Measurements from ENCODE around the gene FIZ1.
"Not testable (repeated sequence)": the region's sequence is repeated elsewhere in the genome, so short reads cannot be mapped to it uniquely, and the experiment has no call there.

FIZ1 gene

GRCh38 chr19:55581145-55581822 lies 18.0 kb downstream of the FIZ1 start:
- no peaks in the 10 kb centered on the region for H3K4me1 ChIP-seq (ENCODE audit: control insufficient read depth, insufficient read depth, low read length)

GRCh38 chr19:55580628-55581144 lies 18.6 kb downstream of the FIZ1 start, which contains the start of gene ZNF579:
Gene ZNF579, minus strand, starts transcription at chr19:55580848. Its CDS starts 1,209 bp downstream, at chr19:55579639.
- Histone ChIP-seq H3K4me3 (ENCODE audit: low read length) (peak within 1 kb of the TSS; percentile 88), H3K27ac (ENCODE audit: low read depth, low read length) (peak within 1 kb of the TSS; percentile 89), H3K9ac (ENCODE audit: low read length) (peak within 1 kb of the TSS; percentile 73), H3K27me3 (ENCODE audit: control insufficient read depth, insufficient read depth, low read length) (no peaks in the 10 kb centered on the region), H3K36me3 (ENCODE audit: control insufficient read depth, insufficient read depth, low read length) (no peaks in the 10 kb centered on the region), H3K4me1 (ENCODE audit: control insufficient read depth, insufficient read depth, low read length) (no peaks in the 10 kb centered on the region)

More at GRCh38 chr19:55581145-55581822, 18.0 kb downstream of the FIZ1 start:
- no peaks in the 10 kb centered on the region for H3K27me3 ChIP-seq (ENCODE audit: control insufficient read depth, insufficient read depth, low read length)
- H3K27ac ChIP-seq (ENCODE audit: low read depth, low read length), result peak overlapping the region; percentile 82
- H3K36me3 ChIP-seq (ENCODE audit: control insufficient read depth, insufficient read depth, low read length), result no peaks in the 10 kb centered on the region
- peak overlapping the region; percentile 58 for H3K9ac ChIP-seq (ENCODE audit: low read length)
- peak overlapping the region; percentile 88 for H3K4me3 ChIP-seq (ENCODE audit: low read length)

DNA sequence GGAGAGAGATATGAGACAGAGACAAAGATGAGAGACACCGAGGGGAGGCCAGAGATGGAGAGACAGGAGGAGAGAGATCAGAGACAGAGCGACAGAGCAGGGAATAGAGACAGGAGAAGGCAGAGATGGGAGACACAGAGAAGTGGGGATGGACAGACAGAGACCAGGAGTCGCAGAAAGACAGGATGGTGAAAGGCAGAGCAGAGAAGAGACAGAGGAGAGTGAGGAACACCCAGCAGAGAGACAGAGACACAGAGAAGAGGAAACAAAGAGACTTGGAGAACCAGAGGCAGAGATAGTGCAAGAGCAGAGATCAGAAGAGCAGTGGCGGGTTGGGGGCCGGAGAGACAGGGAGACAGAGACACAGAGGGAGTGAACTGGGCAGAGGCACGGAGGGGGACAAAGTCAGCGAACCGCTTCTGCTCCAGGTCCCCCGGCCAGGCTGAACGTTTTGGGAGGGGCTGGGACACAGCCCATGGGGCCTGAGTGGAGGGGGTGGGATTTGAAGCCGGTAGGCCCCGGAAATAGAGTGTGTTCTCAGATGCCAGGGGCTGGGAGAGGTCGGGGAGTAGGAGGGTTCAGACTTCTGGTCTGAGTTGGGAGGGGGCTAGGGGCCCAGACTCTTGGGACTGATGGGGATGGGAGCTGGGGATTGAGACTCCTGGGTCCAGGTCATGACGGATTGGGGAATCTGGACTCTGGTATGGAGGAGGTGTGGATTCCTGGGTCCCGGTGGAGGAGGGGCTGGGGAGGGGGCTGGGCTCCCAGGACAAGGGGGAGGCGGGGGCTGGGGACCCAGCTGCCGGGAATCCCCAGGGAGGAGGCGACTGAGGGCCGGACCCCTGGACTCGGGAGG lies 19.3 kb downstream of the FIZ1 start:
- Histone ChIP-seq H3K4me3 (ENCODE audit: low read length) (peak overlapping the region; percentile 88), H3K36me3 (ENCODE audit: control insufficient read depth, insufficient read depth, low read length) (no peaks in the 10 kb centered on the region), H3K27ac (ENCODE audit: low read depth, low read length) (peak overlapping the region; percentile 89), H3K9ac (ENCODE audit: low read length) (peak overlapping the region; percentile 56), H3K4me1 (ENCODE audit: control insufficient read depth, insufficient read depth, low read length) (no peaks in the 10 kb centered on the region), H3K27me3 (ENCODE audit: control insufficient read depth, insufficient read depth, low read length) (no peaks in the 10 kb centered on the region)

GRCh38 chr19:55578761-55579747 lies 20.3 kb downstream of the FIZ1 start:
- Histone ChIP-seq H3K4me3 (ENCODE audit: low read length) (peak overlapping the region; percentile 88), H3K4me1 (ENCODE audit: control insufficient read depth, insufficient read depth, low read length) (no peaks in the 10 kb centered on the region)

DNA sequence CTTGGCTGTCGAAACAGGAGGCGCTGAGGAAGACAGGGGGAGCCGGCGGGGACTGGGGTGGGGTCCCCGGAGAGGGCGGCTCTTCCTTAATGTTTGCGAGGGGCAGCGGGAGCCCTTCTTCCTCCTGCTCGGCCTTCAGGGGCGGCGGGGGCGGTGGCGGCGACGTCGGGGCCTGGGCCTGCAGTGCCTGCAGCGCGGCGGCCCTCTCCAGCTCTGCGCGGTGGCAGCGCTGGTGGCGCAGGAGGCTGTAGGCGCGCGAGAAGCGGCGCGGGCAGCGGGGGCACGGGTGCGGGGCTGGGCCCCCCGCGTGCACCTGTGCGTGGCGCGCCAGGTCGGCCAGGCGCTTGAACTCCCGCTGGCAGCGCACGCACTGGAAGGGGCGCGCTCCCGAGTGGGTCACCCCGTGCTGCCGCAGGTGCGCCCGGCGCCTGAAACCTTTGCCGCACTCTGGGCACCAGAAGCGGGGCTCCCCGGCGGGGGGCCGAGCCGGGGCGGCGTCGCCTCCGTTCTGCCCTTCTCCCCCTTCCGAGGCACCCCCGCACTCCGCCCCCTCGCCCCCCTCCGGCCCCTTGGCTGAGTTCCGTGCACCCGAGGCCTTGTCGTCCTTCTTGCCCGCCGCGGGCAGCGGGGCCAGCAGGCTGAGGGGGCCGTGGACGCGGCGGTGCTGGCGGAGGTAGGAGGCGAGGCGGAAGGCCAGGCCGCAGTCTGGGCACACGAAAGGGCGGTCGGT lies 21.1 kb downstream of the FIZ1 start:
- no peak overlapping the region for H3K4me3 ChIP-seq (ENCODE audit: low read length)
- no peaks in the 10 kb centered on the region for H3K36me3 ChIP-seq (ENCODE audit: control insufficient read depth, insufficient read depth, low read length)
- H3K27ac ChIP-seq (ENCODE audit: low read depth, low read length), result no peak overlapping the region
- H3K4me1 ChIP-seq (ENCODE audit: control insufficient read depth, insufficient read depth, low read length), result no peaks in the 10 kb centered on the region
- no peak overlapping the region for H3K9ac ChIP-seq (ENCODE audit: low read length)
- no peaks in the 10 kb centered on the region for H3K27me3 ChIP-seq (ENCODE audit: control insufficient read depth, insufficient read depth, low read length)

More at GRCh38 chr19:55578761-55579747, 20.3 kb downstream of the FIZ1 start:
- no peaks in the 10 kb centered on the region for H3K27me3 ChIP-seq (ENCODE audit: control insufficient read depth, insufficient read depth, low read length)
- H3K27ac ChIP-seq (ENCODE audit: low read depth, low read length), result no peak overlapping the region
- no peak overlapping the region for H3K9ac ChIP-seq (ENCODE audit: low read length)
- no peaks in the 10 kb centered on the region for H3K36me3 ChIP-seq (ENCODE audit: control insufficient read depth, insufficient read depth, low read length)

DNA sequence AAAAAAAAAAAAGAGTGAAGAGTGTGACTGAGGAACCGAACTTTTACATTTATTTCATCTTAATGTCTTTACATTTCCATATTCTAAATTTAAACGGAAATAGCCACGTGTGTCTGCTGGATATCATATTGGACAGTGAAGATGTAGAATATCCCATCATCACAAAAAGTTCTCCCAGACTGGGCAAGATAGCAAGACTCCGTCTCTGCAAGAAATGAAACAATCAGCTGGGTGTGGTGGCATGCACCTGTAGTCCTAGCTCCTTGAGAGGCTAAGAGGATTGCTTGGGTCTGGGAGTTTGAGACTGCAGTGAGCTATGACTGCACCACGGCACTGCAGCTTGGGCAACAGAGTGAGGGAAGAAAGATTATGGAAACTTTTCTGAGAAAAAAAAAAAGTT lies 22.6 kb downstream of the FIZ1 start:
- H3K36me3 ChIP-seq (ENCODE audit: control insufficient read depth, insufficient read depth, low read length), result no peaks in the 10 kb centered on the region
- H3K27me3 ChIP-seq (ENCODE audit: control insufficient read depth, insufficient read depth, low read length), result no peaks in the 10 kb centered on the region
- H3K4me1 ChIP-seq (ENCODE audit: control insufficient read depth, insufficient read depth, low read length), result no peaks in the 10 kb centered on the region
- no peak overlapping the region for H3K27ac ChIP-seq (ENCODE audit: low read depth, low read length)
- H3K4me3 ChIP-seq (ENCODE audit: low read length), result no peak overlapping the region
- no peak overlapping the region for H3K9ac ChIP-seq (ENCODE audit: low read length)

GRCh38 chr19:55573929-55574328 lies 25.4 kb downstream of the FIZ1 start:
- H3K9ac ChIP-seq (ENCODE audit: low read length); H3K36me3 ChIP-seq (ENCODE audit: control insufficient read depth, insufficient read depth, low read length); H3K27me3 ChIP-seq (ENCODE audit: control insufficient read depth, insufficient read depth, low read length); H3K4me1 ChIP-seq (ENCODE audit: control insufficient read depth, insufficient read depth, low read length); H3K27ac ChIP-seq (ENCODE audit: low read depth, low read length); H3K4me3 ChIP-seq (ENCODE audit: low read length): not testable (repeated sequence)

- H3K27me3 ChIP-seq (ENCODE audit: control insufficient read depth, insufficient read depth, low read length); H3K36me3 ChIP-seq (ENCODE audit: control insufficient read depth, insufficient read depth, low read length); H3K4me3 ChIP-seq (ENCODE audit: low read length); H3K9ac ChIP-seq (ENCODE audit: low read length); H3K27ac ChIP-seq (ENCODE audit: low read depth, low read length); H3K4me1 ChIP-seq (ENCODE audit: control insufficient read depth, insufficient read depth, low read length): not testable (repeated sequence)
Observed at GRCh38 chr19:55569477-55569876, 29.8 kb downstream of the FIZ1 start.

GRCh38 chr19:55567708-55568328 lies 31.5 kb downstream of the FIZ1 start:
- no peaks in the 10 kb centered on the region for H3K4me1 ChIP-seq (ENCODE audit: control insufficient read depth, insufficient read depth, low read length)
- H3K4me3 ChIP-seq (ENCODE audit: low read length), result no peak overlapping the region
- H3K27me3 ChIP-seq (ENCODE audit: control insufficient read depth, insufficient read depth, low read length), result peaks cover 3% of the 10 kb centered on the region
- no peak overlapping the region for H3K9ac ChIP-seq (ENCODE audit: low read length)
- H3K27ac ChIP-seq (ENCODE audit: low read depth, low read length), result no peak overlapping the region
- no peaks in the 10 kb centered on the region for H3K36me3 ChIP-seq (ENCODE audit: control insufficient read depth, insufficient read depth, low read length)

DNA sequence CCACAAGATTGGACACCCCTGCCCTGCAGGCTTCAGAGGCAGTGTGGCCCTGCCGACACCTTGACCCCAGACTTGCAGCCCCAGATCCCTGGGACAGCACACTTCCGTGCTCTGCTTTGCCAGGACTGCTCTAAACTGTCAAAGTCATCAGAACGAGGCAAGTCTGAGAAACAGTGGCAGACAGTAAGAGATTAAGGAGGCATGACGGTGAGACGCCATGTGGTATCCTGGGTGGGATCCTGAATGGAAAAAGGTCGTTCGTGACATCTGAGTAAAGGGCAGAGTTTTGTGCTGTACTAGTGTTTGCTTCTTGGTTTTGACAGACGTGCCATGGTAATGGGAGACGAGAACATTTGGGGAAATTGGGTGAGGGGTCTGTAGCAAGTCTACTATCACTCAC lies 32.5 kb downstream of the FIZ1 start:
- Histone ChIP-seq H3K4me1 (ENCODE audit: control insufficient read depth, insufficient read depth, low read length) (no peaks in the 10 kb centered on the region), H3K4me3 (ENCODE audit: low read length) (no peak overlapping the region), H3K36me3 (ENCODE audit: control insufficient read depth, insufficient read depth, low read length) (no peaks in the 10 kb centered on the region), H3K9ac (ENCODE audit: low read length) (no peak overlapping the region), H3K27me3 (ENCODE audit: control insufficient read depth, insufficient read depth, low read length) (peaks cover 3% of the 10 kb centered on the region), H3K27ac (ENCODE audit: low read depth, low read length) (no peak overlapping the region)

- H3K4me1 ChIP-seq (ENCODE audit: control insufficient read depth, insufficient read depth, low read length), result no peaks in the 10 kb centered on the region
- no peak overlapping the region for H3K9ac ChIP-seq (ENCODE audit: low read length)
- H3K27ac ChIP-seq (ENCODE audit: low read depth, low read length), result no peak overlapping the region
- H3K27me3 ChIP-seq (ENCODE audit: control insufficient read depth, insufficient read depth, low read length), result peaks cover 6% of the 10 kb centered on the region
- no peaks in the 10 kb centered on the region for H3K36me3 ChIP-seq (ENCODE audit: control insufficient read depth, insufficient read depth, low read length)
- H3K4me3 ChIP-seq (ENCODE audit: low read length), result no peak overlapping the region
Observed at GRCh38 chr19:55563261-55563690, 36.0 kb downstream of the FIZ1 start.

Measured in rectal smooth muscle tissue (tissue), 1 donor.